Spinal cord (tissue), 10 donors: ENCODE data around the gene TEAD2. TPM values are rescaled to one million over a fixed set of nuclear protein-coding genes. Genes with fewer than 3 reads are reported as not detected.

ENCODE experiments used
- DNase-seq, 6 donors: peaks; one replicate each; pipeline versions ENCODE4 v3.0.0 to v3.0.0-alpha.2; 2013 to 2015; ENCODE audit warnings: low spot score in 6 of 6, low read depth in 4 of 6
- H3K27ac ChIP-seq: one replicate; pipeline ENCODE4 v1.5.1; 2013; ENCODE audit warnings: low read depth, low read length, control low read depth
- H3K27me3 ChIP-seq: one replicate; pipeline ENCODE4 v1.6.1; 2013; ENCODE audit warnings: low read length; ENCODE audit not compliant: control insufficient read depth, insufficient read depth
- H3K36me3 ChIP-seq: one replicate; pipeline ENCODE4 v1.6.1; 2013; ENCODE audit warnings: low read length; ENCODE audit not compliant: control insufficient read depth, insufficient read depth
- H3K4me1 ChIP-seq: one replicate; pipeline ENCODE4 v1.6.1; 2013; ENCODE audit warnings: low read length; ENCODE audit not compliant: control insufficient read depth, insufficient read depth
- H3K4me3 ChIP-seq: one replicate; pipeline ENCODE4 v1.5.1; 2013; ENCODE audit warnings: low read depth, low read length, control low read depth
- H3K9me3 ChIP-seq: one replicate; pipeline ENCODE4 v1.6.1; 2013; ENCODE audit warnings: low read length; ENCODE audit not compliant: control insufficient read depth, insufficient read depth
- whole genome bisulfite sequencing: methylation state at CpG from one replicate; pipeline ENCODE4 v1.1.5; 2013; ENCODE audit warnings: missing lambda C conversion rate; ENCODE audit not compliant: insufficient coverage; 5-methylcytosine and 5-hydroxymethylcytosine counted together
- polyA plus RNA-seq, 2 donors: library from polyadenylated mRNA; unstranded; fragments of 120-200 nt; gene quantifications; one replicate each; pipeline ENCODE4 v1.2.1, GENCODE V29; 2013; ENCODE audit not compliant: insufficient read length in 2 of 2
- total RNA-seq, 2 donors: library from RNA; depleted of rRNA in 1 of 2; stranded (reverse); fragments of 120-200 nt in 1 of 2; fragments of >200 nt in 1 of 2; gene quantifications; one replicate each; pipeline versions ENCODE4 v1.2.3 to v1.2.4, GENCODE V29; 2013 to 2014
- donor health status: healthy.

TEAD2 gene
- total and polyA plus RNA-seq, 4 donors: 10.6 to 35.6 (median 33.3) TPM

DNA sequence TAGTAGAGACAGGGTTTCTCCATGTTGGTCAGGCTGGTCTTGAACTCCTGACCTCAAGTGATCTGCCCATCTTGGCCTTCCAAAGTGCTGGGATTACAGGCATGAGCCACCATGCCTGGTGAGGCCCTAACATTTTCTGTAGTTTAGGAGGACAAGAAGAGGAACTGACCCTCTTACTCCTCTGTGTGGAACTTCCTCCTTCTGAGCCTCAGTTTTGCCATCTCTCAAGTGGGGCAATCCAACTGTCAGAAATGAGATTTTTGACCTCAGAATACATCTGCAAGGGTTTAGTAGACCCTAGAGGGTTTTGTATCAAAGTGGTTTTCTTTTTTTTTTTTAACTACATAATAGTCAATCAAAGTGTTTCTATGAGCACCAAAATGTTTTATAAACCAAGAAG, 3.9 kb upstream of the TEAD2 start:
- Histone ChIP-seq H3K27ac (no peak overlapping the region), H3K27me3 (peaks cover 31% of the 10 kb centered on the region), H3K36me3 (no peaks in the 10 kb centered on the region), H3K4me3 (no peak overlapping the region), H3K9me3 (peaks cover 5% of the 10 kb centered on the region), H3K4me1 (peaks cover 30% of the 10 kb centered on the region)
- no peak for DNase-seq

DNA sequence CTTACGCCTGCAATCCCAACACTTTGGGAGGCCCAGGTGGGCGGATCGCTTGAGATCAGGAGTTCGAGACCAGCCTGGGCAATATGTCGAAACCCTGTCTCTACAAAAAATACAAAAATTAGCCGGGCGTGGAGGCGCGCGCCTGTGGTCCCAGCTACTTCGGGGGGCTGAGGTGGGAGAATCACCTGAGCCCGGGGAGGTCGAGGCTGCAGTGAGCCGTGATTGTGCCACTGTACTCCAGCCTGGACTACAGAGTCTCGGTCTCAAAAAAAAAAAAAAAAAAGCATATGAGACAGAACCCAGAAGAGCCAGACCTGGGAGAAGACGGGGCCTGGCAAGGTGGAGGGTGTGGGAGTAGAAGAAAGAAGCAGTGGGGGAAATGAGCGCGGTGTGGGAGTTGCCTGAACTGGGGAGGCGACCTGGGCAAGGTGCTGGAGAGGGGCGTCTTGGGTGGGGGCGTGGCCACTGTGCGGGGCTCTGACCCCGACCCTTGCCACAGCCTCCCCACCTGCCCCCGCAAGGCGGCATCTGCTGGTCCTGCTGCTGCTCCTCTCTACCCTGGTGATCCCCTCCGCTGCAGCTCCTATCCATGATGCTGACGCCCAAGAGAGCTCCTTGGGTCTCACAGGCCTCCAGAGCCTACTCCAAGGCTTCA, 2.0 kb upstream of the TEAD2 start:
- H3K27me3 ChIP-seq: peaks cover 31% of the 10 kb centered on the region
- H3K27ac ChIP-seq: peak overlapping the region; percentile 97
- peaks cover 33% of the 10 kb centered on the region for H3K4me1 ChIP-seq
- H3K36me3 ChIP-seq: peaks cover 8% of the 10 kb centered on the region
- peak overlapping the region; percentile 91 for H3K4me3 ChIP-seq
- DNase-seq: no peak
- peaks cover 2% of the 10 kb centered on the region for H3K9me3 ChIP-seq
- 66% methylated on average over 19 of the region's 27 CpGs for WGBS

DNA sequence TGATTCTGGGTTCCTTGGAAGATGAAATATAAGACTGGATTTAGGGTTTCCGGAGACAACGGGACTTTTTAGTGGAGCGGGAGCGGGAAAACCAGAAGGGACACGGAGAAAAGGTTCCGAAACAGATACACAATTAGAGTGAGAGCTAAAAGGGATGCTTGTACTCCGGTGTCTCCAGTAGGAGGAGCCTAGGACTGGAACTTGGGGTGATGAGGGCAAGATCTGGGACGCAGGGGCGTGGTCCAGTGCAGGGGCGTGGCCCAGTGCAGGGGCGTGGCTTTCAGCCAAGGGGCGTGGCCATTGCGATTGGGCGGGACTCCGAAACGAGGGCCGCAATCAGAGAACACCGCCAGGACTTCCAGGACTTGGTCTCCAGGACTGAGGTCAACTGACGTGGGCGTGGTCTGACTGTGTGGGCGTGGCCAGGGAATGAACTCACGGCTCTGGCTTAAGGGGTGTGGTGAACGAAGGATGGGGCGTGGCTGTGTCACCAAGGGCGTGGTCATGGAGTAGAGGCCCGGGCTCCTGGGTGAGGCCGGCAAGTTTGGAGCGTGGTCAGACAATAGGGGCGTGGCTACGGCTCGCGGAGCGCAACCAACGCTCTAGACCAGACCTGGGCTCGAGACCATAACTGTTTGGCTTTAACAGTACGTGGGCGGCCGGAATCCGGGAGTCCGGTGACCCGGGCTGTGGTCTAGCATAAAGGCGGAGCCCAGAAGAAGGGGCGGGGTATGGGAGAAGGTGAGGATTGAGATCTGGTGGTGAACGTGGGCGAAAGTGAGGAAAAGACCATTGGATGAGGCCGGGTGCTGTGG, 1.3 kb upstream of the TEAD2 start, which contains the start of gene DKKL1:
DKKL1 (plus strand) TSS at position 610 of the 815 bp plus-strand sequence; CDS start at position 732, 122 bp downstream.
- Histone ChIP-seq H3K36me3 (peaks cover 10% of the 10 kb centered on the region), H3K4me3 (peak within 1 kb of the TSS; percentile 91), H3K27me3 (peaks cover 31% of the 10 kb centered on the region), H3K4me1 (peaks cover 33% of the 10 kb centered on the region), H3K9me3 (peaks cover under 1% of the 10 kb centered on the region), H3K27ac (peak within 1 kb of the TSS; percentile 97)
- DNase-seq: peak in 5 of 6 donors; percentile 38 to 95 (median 59)
- under 1% methylated on average over 46 of the region's 46 CpGs for WGBS

DNA sequence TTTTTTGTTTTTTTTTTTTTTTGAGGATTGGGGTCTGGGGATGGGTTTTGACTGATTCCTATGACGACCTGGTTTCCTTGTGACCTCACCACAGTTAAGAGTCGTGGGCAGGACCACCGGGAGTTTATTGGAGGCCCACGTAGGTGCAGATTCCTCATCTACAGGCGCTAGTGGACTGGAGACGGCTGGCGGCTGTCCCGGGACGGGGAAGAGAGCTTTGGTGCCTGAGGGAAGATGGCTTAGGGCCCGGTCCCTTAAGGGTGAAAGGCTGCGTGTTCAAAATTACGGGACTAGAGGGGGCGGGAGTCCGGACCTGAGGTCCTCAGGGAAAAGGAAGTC, 682 bp upstream of the TEAD2 start:
- DNase-seq: peak in 2 of 6 donors; percentile 12 to 74
- 0% methylated on average over 14 of the region's 14 CpGs for WGBS
- H3K9me3 ChIP-seq: no peaks in the 10 kb centered on the region
- H3K27me3 ChIP-seq: peaks cover 31% of the 10 kb centered on the region
- H3K36me3 ChIP-seq: peaks cover 15% of the 10 kb centered on the region
- peak overlapping the region; percentile 97 for H3K27ac ChIP-seq
- H3K4me1 ChIP-seq: peaks cover 33% of the 10 kb centered on the region
- H3K4me3 ChIP-seq: peak overlapping the region; percentile 91

DNA sequence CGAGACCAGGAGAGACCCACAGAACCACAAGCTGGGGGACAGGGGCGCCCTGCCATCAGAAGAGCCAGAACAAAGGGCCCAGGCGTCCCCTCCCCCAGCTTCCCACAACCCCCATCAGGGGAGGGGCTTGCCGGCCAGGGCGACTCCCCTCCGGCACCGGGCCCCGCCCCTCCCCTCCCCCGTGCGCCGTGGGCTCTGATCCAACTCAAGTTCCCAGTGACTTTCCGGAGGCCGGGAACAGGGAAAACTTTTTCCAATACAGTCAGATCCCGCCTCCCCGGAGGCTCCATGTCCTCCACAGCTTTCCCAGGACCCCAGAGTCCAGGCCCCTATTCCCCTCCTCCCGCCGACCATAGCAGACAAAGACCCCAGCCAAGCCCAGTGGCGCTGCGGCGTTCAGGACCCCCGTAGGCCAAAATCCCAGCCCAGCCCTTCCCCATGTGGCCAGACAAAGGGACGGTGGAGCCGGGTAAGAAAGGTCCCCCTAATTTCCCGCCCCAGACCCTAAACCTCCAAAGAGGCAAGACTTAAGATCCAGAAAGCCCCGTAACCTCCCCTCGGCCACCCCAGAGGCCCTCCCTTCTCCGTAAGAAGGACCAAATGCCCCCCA, 673 bp downstream of the TEAD2 start:
- Histone ChIP-seq H3K36me3 (peaks cover 27% of the 10 kb centered on the region), H3K4me3 (peak overlapping the region; percentile 91), H3K4me1 (peaks cover 35% of the 10 kb centered on the region), H3K27ac (peak overlapping the region; percentile 97), H3K27me3 (peaks cover 31% of the 10 kb centered on the region), H3K9me3 (no peaks in the 10 kb centered on the region)
- 6% methylated on average over 26 of the region's 27 CpGs for WGBS
- DNase-seq: peak in 4 of 6 donors; percentile 38 to 91 (median 61)

DNA sequence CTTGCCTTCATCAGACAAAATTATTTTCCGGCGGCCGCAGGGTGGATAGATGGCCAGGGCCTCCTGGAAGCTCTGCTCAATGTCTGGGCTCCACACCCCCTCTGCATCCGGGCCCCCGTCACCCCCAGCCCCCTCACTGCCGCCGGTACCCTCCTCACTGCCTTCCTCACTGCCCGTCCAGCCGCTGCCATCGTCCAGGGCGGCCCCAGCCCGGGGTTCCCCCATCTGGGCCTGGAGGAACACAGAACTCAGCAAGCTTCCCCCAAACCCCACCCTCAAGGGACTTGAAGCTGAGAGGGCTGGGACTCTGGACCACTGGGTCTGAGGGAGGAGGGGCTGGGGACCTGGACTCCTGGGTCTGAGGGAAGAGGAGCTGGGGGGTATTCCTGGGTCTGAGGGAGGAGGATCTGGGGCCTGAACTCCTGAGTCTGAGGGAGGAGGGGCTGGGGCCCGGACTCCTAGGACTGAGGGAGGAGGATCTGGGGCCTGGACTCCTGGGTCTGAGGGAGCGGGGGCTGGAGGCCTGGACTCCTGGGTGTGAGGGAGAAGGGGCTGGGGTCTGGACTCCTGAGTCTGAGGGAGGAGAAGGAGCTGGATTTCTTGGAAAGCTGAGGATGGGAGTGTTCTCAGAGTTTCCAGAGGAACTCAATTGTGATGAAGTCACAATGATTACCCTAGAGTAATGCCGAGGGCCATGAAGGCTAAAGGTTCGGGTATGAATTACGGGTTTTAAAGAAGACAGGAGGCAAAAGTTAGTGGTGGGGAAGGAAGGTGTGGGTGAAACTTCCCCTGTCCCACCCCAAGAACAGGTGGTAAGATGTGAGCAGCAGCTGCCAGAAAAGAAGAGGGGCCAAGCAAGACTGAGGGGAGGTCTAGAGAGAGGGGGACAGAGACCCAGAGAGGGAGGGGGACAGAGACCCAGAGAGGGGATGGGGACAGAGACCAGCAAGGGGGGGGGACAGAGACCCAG, 2.1 kb downstream of the TEAD2 start:
- no peak for DNase-seq
- Histone ChIP-seq H3K27ac (no peak overlapping the region), H3K27me3 (peaks cover 27% of the 10 kb centered on the region), H3K4me1 (peaks cover 38% of the 10 kb centered on the region), H3K36me3 (peaks cover 38% of the 10 kb centered on the region), H3K9me3 (no peaks in the 10 kb centered on the region), H3K4me3 (no peak overlapping the region)
- 83% methylated on average over 9 of the region's 17 CpGs for WGBS

DNA sequence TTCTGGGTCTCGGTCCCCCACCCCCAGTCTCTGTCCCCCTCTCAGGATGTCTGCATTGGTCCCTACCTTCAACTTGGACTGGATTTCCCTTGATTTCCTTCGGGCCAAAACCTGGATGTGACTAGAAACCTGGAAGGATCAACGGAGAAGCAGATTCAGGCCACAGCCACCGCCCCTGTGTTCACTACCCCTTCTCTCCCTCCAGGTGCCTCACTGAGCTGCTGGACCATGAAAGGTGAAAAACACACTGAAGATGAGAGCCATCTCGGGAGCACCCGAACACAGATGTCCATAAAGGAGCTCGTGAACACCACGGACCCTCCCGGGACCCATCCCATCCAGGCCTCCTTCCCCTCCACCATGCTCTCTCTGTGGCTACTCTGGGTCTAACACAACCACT, 5.0 kb downstream of the TEAD2 start:
- Histone ChIP-seq H3K4me1 (peaks cover 14% of the 10 kb centered on the region), H3K4me3 (no peak overlapping the region), H3K27me3 (peaks cover 4% of the 10 kb centered on the region), H3K27ac (no peak overlapping the region), H3K36me3 (peaks cover 46% of the 10 kb centered on the region), H3K9me3 (no peaks in the 10 kb centered on the region)
- no peak for DNase-seq
- 89% methylated on average over 7 of the region's 9 CpGs for WGBS

DNA sequence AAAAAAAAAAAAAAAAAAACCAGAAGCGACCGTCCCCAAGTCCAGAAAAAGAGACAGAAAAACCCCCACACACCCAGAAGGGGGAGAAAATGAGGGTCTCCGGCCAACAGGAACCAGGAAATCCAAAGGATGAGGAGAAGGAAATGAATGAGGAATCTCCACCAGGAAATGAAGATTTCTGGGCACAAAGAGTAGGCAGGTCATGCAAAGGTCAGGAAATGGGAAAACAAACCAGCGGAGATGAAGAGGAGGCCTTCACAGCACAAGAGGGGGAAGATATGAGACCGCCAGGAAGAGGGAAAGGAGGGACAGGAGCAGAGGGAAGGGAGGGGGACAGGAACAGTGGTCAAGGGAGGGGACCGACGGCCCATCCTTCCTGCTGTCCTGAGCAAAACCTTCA, 5.8 kb downstream of the TEAD2 start:
- WGBS: 64% methylated on average over 3 of the region's 7 CpGs
- no peak overlapping the region for H3K4me3 ChIP-seq
- H3K27ac ChIP-seq: no peak overlapping the region
- peaks cover 48% of the 10 kb centered on the region for H3K36me3 ChIP-seq
- no peaks in the 10 kb centered on the region for H3K27me3 ChIP-seq
- peaks cover 10% of the 10 kb centered on the region for H3K4me1 ChIP-seq
- no peaks in the 10 kb centered on the region for H3K9me3 ChIP-seq
- no peak for DNase-seq

DNA sequence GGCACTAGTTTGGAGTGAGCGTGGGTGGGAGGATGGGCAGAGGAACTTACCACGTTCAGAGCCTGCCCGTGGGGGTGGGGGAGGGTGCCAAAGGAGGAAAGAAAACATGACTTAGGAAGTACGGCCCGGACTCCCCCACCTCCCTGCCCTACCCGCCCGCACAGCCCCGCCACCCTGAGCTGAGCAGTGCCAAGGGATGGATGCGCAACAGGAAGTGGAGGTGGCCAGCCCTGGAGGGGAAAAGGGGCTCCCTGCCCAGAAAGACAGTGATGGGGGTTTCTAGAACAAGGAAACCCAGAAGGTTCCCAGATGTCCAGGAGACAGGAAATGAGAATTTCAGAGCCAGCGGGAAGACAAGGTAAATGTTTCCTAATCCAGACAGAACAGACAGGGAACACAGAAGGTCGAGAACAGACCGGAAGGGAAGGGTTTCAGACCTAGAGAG, 6.3 kb downstream of the TEAD2 start:
- no peaks in the 10 kb centered on the region for H3K27me3 ChIP-seq
- no peak overlapping the region for H3K4me3 ChIP-seq
- WGBS: 54% methylated on average over 4 of the region's 12 CpGs
- H3K4me1 ChIP-seq: peaks cover 5% of the 10 kb centered on the region
- no peak for DNase-seq
- H3K27ac ChIP-seq: no peak overlapping the region
- peaks cover 52% of the 10 kb centered on the region for H3K36me3 ChIP-seq
- H3K9me3 ChIP-seq: no peaks in the 10 kb centered on the region
